RWPE1 (cell line): Measurements from ENCODE around the gene ZNF32.
A peak's percentile ranks its signal among the peaks of the same experiment; 100 is the strongest.
"Not testable (repeated sequence)": the region's sequence is repeated elsewhere in the genome, so short reads cannot be mapped to it uniquely, and the experiment has no call there.

Experiments
- CTCF ChIA-PET: fragments of 350-600 bp; sonication (Branson Sonifier 250); formaldehyde crosslinking; extraction: SDS; loops from one replicate; lab custom pipeline; 2021; lab: Yijun Ruan, JAX
- POLR2A ChIA-PET: fragments of 400-600 bp; formaldehyde crosslinking; extraction: SDS; loops from one replicate; lab custom pipeline; 2020; ENCODE audit warnings: antibody characterized with exemption; ENCODE audit not compliant: low non-redundant PET; lab: Yijun Ruan, JAX
- DNase-seq: peaks from one replicate; pipeline ENCODE4 v3.0.0; 2012; ENCODE audit warnings: low spot score
- H3K27ac ChIP-seq: fragments of 450-650 bp; 2 replicates; pipeline ENCODE4 v1.5.1; 2017
- TF ChIP-seq, protein P1 (sequence below): fragments of 450-650 bp; conservative IDR thresholded peaks from 2 replicates; pipeline ENCODE4 v1.5.1; 2017; ENCODE audit warnings: low read depth, mild to moderate bottlenecking

The ZNF32 gene

DNA sequence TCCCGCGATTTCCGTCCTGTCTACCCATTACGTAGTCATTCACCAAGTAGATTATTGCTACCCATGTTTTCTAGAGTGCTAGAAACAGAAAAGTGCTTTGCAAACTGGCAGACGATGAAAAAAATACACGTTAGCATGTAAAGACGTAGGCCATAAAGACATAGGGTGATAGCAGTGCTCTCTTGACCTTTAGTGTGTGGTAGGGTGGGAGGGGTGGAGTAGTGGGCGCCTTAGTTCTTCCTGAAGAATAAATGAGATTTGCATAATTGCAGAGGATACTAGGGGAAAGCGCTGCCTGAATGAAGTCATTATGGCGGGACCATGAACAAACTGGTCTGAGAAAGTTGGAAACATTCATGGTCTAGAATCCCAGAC lies 41.5 kb downstream of the ZNF32 start:
- H3K27ac ChIP-seq, result peak overlapping the region; percentile 60
- ChIA-PET POLR2A (interaction anchor here (0.6 kb wide), 1 partner anchor 475 kb away, joined by 4 read pairs; no protein-coding TSS in a partner anchor), CTCF (no interaction called here)
- DNase-seq, result no peak
- TF ChIP-seq, protein P1, sequence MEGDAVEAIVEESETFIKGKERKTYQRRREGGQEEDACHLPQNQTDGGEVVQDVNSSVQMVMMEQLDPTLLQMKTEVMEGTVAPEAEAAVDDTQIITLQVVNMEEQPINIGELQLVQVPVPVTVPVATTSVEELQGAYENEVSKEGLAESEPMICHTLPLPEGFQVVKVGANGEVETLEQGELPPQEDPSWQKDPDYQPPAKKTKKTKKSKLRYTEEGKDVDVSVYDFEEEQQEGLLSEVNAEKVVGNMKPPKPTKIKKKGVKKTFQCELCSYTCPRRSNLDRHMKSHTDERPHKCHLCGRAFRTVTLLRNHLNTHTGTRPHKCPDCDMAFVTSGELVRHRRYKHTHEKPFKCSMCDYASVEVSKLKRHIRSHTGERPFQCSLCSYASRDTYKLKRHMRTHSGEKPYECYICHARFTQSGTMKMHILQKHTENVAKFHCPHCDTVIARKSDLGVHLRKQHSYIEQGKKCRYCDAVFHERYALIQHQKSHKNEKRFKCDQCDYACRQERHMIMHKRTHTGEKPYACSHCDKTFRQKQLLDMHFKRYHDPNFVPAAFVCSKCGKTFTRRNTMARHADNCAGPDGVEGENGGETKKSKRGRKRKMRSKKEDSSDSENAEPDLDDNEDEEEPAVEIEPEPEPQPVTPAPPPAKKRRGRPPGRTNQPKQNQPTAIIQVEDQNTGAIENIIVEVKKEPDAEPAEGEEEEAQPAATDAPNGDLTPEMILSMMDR, result no peak

DNA sequence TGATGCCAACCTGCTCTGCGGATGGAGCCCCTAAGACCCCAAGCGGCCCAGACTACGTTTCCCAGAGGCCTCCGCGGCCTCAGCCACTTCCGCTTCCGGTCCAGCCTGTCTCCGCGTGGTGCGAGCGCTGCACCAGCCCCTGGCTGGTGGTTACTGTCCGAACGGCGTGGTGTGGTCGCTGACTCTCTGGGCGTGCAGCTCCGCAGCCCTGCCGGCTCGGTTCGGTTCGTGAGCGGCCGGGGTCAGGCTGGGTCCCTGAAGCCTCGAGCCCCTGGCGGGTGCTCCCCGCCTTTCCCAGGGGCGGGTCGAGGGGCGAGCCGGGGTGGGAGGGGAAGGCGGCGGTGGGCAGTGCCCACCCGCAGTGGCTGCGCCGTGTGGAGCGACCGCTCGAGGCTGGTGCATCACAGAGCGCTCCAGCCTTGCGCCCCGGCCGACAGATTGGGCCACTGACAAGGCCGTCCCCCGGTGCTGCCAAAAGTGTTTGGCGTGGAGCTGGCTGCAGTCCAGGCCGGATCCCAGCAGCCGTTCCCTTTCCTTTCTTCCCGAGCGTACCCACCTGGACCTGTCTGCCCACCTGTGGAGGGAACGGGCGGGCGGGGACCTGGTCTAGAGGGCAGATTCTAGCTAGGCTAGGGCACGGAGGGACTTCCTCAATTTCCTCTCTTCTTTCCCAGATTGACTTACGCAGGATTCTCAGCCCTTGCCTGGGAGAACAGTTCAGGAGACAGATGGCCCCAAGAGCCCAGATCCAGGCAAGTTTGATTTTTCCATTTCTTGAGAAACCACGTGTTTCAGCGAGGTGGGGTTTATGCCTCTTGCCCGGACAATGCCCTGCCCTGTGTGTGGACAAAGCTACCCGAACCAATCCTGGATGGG lies 42.1 kb downstream of the ZNF32 start, which contains the start of gene ZNF485:
ZNF485 (plus strand) TSS at position 116 of the 876 bp plus-strand sequence; CDS start at position 729, 613 bp downstream.
- DNase-seq, result peak; percentile 69
- peak within 1 kb of the TSS; percentile 60 for H3K27ac ChIP-seq
- POLR2A ChIA-PET, result interaction anchor here (0.6 kb wide), 1 partner anchor 475 kb away, joined by 4 read pairs; no protein-coding TSS in a partner anchor
- TF ChIP-seq, protein P1, result no peak
- CTCF ChIA-PET, result no interaction called here

DNA sequence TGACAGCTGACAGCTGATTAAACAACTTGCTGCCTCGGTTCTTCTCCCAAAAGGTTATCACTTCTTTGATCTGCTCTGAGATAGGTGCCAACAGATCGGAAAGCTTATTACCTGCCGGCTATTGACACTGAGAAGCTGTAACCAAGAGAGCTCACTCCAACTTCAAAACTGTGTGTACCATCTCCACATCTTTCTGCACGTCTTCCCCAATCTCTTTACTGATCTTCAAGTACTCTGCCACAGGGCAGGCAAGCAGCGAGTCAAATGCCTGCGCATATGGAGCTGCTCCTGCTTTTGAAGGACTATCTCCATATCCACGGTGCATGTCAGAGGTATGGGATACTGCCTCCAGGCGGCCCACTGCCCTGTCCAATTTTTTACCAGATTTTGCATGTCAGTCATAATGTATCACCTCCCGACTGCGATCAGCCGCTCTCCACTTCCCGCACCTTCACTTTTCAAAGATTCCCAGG lies 42.8 kb downstream of the ZNF32 start:
- ChIA-PET CTCF (no interaction called here), POLR2A (no interaction called here)
- no peak for DNase-seq
- TF ChIP-seq, protein P1, result no peak
- H3K27ac ChIP-seq, result peak overlapping the region; percentile 60; the same call in 1 of the 2 replicates

DNA sequence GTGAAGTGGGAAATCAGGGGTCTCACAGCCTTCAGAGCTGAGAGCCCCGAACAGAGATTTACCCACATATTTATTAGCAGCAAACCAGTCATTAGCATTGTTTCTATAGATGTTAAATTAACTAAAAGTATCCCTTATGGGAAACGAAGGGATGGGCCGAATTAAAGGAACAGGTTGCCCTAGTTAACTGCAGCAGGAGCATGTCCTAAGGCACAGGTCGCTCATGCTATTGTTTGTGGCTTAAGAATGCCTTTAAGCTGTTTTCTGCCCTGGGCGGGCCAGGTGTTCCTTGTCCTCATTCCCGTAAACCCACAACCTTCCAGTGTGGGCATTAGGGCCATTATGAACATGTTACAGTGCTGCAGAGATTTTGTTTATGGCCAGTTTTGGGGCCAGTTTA lies 47.1 kb downstream of the ZNF32 start:
- DNase-seq, H3K27ac ChIP-seq, CTCF ChIA-PET, POLR2A ChIA-PET: not testable (repeated sequence)

DNA sequence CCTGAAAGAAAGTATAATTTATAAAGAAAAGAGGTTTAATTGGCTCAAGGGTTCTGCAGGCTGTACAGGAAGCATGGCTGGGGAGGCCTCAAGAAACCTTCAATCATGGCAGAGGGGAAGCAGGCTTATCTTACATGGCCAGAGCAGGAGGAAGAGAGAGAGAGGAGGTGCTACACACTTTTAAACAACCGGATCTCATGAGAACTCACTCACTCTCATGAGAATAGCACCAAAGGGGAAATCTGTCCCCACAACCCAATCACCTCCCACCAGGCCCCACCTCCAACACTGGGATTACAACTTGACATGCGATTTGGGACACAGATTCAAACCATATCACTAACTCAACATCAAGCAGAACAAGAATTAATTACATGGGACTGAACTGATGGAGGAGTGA lies 49.3 kb downstream of the ZNF32 start:
- no peak for DNase-seq
- POLR2A ChIA-PET, result no interaction called here
- H3K27ac ChIP-seq, result no peak overlapping the region
- TF ChIP-seq, protein P1, result no peak
- CTCF ChIA-PET, result no interaction called here

DNA sequence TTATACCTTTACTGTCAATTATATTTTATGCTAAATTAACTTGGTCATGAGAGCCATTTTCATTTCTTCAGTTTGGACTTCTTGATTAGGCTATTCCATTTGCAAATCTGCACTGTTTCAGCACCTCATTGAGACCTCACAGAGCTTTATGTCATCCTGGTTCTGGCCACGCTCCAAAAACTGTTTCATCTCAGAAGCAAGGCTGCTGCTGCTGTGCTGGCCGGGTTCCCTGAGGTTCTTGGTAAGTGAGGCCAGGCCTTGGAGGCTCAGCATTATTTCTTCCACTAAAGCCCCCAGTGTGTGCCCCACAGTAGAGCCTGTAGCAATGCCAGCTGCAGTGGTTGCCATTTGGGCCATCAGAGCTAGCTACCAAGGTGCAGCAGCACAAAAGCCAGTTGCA lies 50.2 kb downstream of the ZNF32 start:
- ChIA-PET CTCF (no interaction called here), POLR2A (no interaction called here)

More for the DNA sequence above, 50.2 kb downstream of the ZNF32 start:
- DNase-seq, result no peak
- TF ChIP-seq, protein P1, result no peak
- no peak overlapping the region for H3K27ac ChIP-seq
